Tibial nerve (tissue), 3 donors: ENCODE measurements around the gene SIRT7.

Source experiments
- CTCF ChIP-seq, 5 experiments: fragments of 200-600 bp in 3 of 5; fragments of 450-650 bp in 2 of 5; sonication (generic) in 3 of 5; IDR thresholded peaks; one replicate each; pipeline ENCODE4 v1.5.1; 2016 to 2019; ENCODE audit warnings: antibody characterized with exemption in 5 of 5, mild to moderate bottlenecking in 3 of 5, moderate library complexity in 2 of 5
- POLR2A ChIP-seq, 2 donors: fragments of 450-650 bp; IDR thresholded peaks; one replicate each; pipeline ENCODE4 v1.6.1; 2017; ENCODE audit warnings: antibody characterized with exemption in 2 of 2, mild to moderate bottlenecking in 2 of 2, moderate library complexity in 2 of 2

GRCh38 chr17:81942167-81942553 is 24.2 kb upstream of the SIRT7 start:
- TF ChIP-seq POLR2A (IDR thresholded peaks at IDR 0.05) = no peak
- no peak for TF ChIP-seq CTCF (IDR thresholded peaks at IDR 0.05)
